Gastrocnemius medialis (tissue), 4 donors: ENCODE results near the gene CDH23.

Experiments used
- CTCF ChIP-seq, 5 experiments: fragments of 450-650 bp in 3 of 5; fragments of 200-600 bp in 2 of 5; sonication (generic) in 2 of 5; IDR thresholded peaks in 4 of 5; conservative IDR thresholded peaks in 1 of 5; 1 replicate in 4 of 5; 2 replicates in 1 of 5; pipeline ENCODE4 v1.5.1; 2016 to 2019; ENCODE audit warnings: antibody characterized with exemption in 5 of 5, mild to moderate bottlenecking in 3 of 5, moderate library complexity in 3 of 5
- POLR2A ChIP-seq, 2 donors: fragments of 450-650 bp; IDR thresholded peaks; one replicate each; pipeline ENCODE4 v1.6.1; 2017; ENCODE audit warnings: antibody characterized with exemption in 2 of 2, mild to moderate bottlenecking in 2 of 2, moderate library complexity in 2 of 2

- TF ChIP-seq POLR2A (IDR thresholded peaks at IDR 0.05) (no peak), CTCF (IDR thresholded peaks at IDR 0.05 in 4 of 5, conservative IDR thresholded peaks at IDR 0.05 in 1 of 5) (no peak)
These were observed 326.1 kb downstream of the CDH23 start for GRCh38 chr10:71722849-71723248.
